Esophagus muscularis mucosa (tissue), 4 donors: Measurements from ENCODE around the gene PRAMEF33. TPM values are rescaled to one million over a fixed set of nuclear protein-coding genes. Genes with fewer than 3 reads are reported as not detected.
"Not testable (repeated sequence)": the region's sequence is repeated elsewhere in the genome, so short reads cannot be mapped to it uniquely, and the experiment has no call there.

Experiments
- DNase-seq: peaks from one replicate; pipeline ENCODE4 v3.0.0-alpha.2; 2017; ENCODE audit errors: extremely low spot score
- H3K27ac ChIP-seq, 4 donors: fragments of 200-600 bp; sonication (generic); replicated peaks in 1 of 4; 1 replicate in 3 of 4; 2 replicates in 1 of 4; pipeline ENCODE4 v1.5.1; 2016 to 2019; ENCODE audit warnings: mild to moderate bottlenecking in 1 of 4
- H3K27me3 ChIP-seq, 4 donors: fragments of 200-600 bp; sonication (generic); one replicate each; pipeline versions ENCODE4 v1.5.1 to v1.6.0; 2016 to 2019
- H3K36me3 ChIP-seq, 4 donors: fragments of 200-600 bp; sonication (generic); one replicate each; pipeline ENCODE4 v1.5.1; 2016 to 2019
- H3K4me1 ChIP-seq, 4 donors: fragments of 200-600 bp; sonication (generic); one replicate each; pipeline ENCODE4 v1.5.1; 2016 to 2019
- H3K4me3 ChIP-seq, 4 donors: fragments of 200-600 bp; sonication (generic); 1 replicate in 2 of 4; 2 replicates in 2 of 4; pipeline ENCODE4 v1.5.1; 2016 to 2019; ENCODE audit warnings: mild to moderate bottlenecking in 4 of 4, moderate library complexity in 1 of 4
- H3K9me3 ChIP-seq, 4 donors: fragments of 200-600 bp; sonication (generic); 1 replicate in 3 of 4; 2 replicates in 1 of 4; pipeline ENCODE4 v1.5.1; 2016 to 2019
- WGBS: methylation state at CpG from one replicate; pipeline ENCODE4 v1.1.5; 2018; 5-methylcytosine and 5-hydroxymethylcytosine counted together
- intact Hi-C: fragments of 100-400 bp; cut with DNase I; formaldehyde crosslinking; loops from one replicate; pipeline ENCODE4 v1.15.1; 2023
- small RNA-seq, 3 donors: library from RNA; depleted of rRNA; stranded (forward); fragments of <200 nt; gene quantifications; one replicate each; pipeline ENCODE3, GENCODE V24; 2016
- total RNA-seq, 4 donors: library from RNA; depleted of rRNA; stranded (reverse); fragments of >200 nt; gene quantifications; one replicate each; pipeline versions ENCODE4 v1.1.0 to v1.2.1, GENCODE V29; 2016
- TF ChIP-seq, protein P1 (sequence below), 3 experiments: fragments of 200-600 bp in 2 of 3; fragments of 450-650 bp in 1 of 3; sonication (generic) in 2 of 3; IDR thresholded peaks; one replicate each; pipeline ENCODE4 v1.5.1; 2017 to 2019; ENCODE audit warnings: antibody characterized with exemption in 3 of 3, mild to moderate bottlenecking in 2 of 3, moderate library complexity in 1 of 3

The PRAMEF33 gene
- total RNA-seq, 4 donors from 2014 or later = not detected

DNA sequence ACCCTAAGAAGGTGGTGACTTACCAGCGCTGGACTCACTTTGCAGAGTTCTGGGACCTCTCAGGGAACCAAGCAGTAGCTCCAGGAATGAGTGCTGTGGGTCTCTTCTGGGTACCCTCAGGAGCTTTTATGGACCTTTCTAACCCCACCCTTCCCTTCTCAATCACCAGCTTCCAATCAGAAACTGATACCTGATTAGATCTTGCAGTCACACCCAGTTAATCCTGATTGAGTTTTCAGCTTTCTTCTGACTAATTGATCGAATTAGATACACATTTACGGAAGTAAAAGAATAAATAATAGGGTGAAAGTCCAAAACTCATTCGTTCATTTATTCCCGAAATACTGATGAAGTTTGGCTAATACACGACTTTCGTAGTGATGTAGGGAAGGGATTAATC, 43.7 kb downstream of the PRAMEF33 start, which contains the start of gene PRAMEF14:
Gene PRAMEF14 (minus strand): TSS at position 101 of the 400 bp plus-strand sequence. CDS start 1,820 bp downstream, outside the sequence.
- 78% methylated on average over 6 of the region's 7 CpGs for WGBS
- H3K9me3 ChIP-seq, H3K27me3 ChIP-seq, intact Hi-C loops, H3K4me3 ChIP-seq, DNase-seq, H3K27ac ChIP-seq, H3K36me3 ChIP-seq, H3K4me1 ChIP-seq: not testable (repeated sequence)

DNA sequence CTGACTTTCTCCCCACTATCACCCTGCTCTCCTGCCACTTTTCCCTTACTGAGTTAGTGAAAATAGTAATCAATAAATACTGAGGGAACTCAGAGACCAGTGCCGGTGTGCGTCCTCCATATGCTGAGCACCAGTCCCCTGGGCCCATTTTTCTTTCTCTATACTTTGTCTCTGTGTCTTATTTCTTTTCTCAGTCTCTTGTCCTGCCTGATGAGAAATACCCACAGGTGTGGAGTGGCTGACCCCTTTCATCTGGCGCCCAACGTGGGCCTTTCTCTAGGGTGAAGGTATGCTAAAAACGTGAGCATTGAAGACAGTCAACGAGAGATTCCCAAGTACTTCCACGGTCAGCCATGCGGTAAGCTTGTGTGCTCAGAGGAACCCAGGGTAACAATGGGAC, 50.1 kb downstream of the PRAMEF33 start:
- intact Hi-C loops = not testable (repeated sequence)

DNA sequence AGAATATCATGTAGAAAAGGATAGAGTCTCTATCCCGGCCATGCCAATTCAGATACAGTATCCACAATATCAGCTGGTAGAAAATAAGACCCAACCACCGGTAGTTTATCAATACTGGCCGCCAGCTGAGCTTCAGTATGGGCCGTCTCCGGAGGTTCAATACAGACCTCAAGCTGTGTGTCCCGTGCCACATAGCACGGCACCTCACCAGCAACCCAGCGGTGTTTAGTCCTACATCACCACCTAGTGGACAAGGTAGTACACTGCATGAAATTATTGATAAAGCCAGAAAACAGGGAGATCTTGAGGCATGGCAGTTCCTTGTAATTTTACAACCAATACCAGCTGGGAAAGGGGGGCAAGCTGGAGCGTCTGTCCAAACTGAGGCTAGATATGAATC, 51.1 kb downstream of the PRAMEF33 start:
- no CpG with 5 or more reads among the region's 9 CpGs for WGBS
- H3K4me3 ChIP-seq, H3K36me3 ChIP-seq, intact Hi-C loops, H3K4me1 ChIP-seq, H3K9me3 ChIP-seq, DNase-seq, H3K27me3 ChIP-seq, H3K27ac ChIP-seq: not testable (repeated sequence)

More for the DNA sequence above, 50.1 kb downstream of the PRAMEF33 start:
- not testable (repeated sequence) for H3K9me3 ChIP-seq, H3K27me3 ChIP-seq, H3K4me3 ChIP-seq, H3K36me3 ChIP-seq, H3K27ac ChIP-seq, DNase-seq, H3K4me1 ChIP-seq
- 86% methylated on average over 6 of the region's 8 CpGs for WGBS

DNA sequence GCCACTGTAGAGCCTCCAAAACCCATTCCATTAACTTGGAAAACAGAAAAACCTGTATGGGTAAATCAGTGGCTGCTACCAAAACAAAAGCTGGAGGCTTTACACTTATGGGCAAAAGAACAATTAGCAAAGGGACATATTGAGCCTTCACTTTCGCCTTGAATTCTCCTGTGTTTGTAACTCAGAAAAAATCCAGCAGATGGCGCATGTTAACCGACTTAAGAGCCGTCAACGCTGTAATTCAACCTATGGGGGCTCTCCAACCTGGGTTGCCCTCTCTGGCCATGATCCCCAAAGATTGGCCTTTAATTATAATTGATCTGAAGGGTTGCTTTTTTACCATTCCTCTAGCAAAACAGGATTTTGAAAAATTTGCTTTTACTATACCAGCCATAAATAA, 53.4 kb downstream of the PRAMEF33 start:
- DNase-seq, H3K27ac ChIP-seq, H3K27me3 ChIP-seq, H3K9me3 ChIP-seq, H3K4me3 ChIP-seq, H3K36me3 ChIP-seq, intact Hi-C loops, H3K4me1 ChIP-seq: not testable (repeated sequence)
- 7% methylated on average over 5 of the region's 5 CpGs for WGBS
- TF ChIP-seq, protein P1, sequence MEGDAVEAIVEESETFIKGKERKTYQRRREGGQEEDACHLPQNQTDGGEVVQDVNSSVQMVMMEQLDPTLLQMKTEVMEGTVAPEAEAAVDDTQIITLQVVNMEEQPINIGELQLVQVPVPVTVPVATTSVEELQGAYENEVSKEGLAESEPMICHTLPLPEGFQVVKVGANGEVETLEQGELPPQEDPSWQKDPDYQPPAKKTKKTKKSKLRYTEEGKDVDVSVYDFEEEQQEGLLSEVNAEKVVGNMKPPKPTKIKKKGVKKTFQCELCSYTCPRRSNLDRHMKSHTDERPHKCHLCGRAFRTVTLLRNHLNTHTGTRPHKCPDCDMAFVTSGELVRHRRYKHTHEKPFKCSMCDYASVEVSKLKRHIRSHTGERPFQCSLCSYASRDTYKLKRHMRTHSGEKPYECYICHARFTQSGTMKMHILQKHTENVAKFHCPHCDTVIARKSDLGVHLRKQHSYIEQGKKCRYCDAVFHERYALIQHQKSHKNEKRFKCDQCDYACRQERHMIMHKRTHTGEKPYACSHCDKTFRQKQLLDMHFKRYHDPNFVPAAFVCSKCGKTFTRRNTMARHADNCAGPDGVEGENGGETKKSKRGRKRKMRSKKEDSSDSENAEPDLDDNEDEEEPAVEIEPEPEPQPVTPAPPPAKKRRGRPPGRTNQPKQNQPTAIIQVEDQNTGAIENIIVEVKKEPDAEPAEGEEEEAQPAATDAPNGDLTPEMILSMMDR (IDR thresholded peaks at IDR 0.05) = peak; percentile 49 to 64 (median 51)

Small RNA genes lying within 50 kb of the gene (small RNA-seq; reads per million reads assigned to genes)
- gene RNU6-771P = 0 reads per million in 3 donors

Other genes with a start within 250 kb of the PRAMEF33 start
- gene PRAMEF27, start 247.0 kb upstream of the PRAMEF33 start, total RNA-seq = not detected
- gene HNRNPCL3, start 242.8 kb upstream of the PRAMEF33 start, total RNA-seq = not detected
- gene PRAMEF25, start 232.8 kb upstream of the PRAMEF33 start, total RNA-seq = not detected
- not detected for gene HNRNPCL2, start 186.7 kb upstream of the PRAMEF33 start, total RNA-seq
- gene PRAMEF26, start 147.5 kb upstream of the PRAMEF33 start, total RNA-seq = not detected
- gene HNRNPCL4, start 137.9 kb upstream of the PRAMEF33 start, total RNA-seq = not detected
- gene PRAMEF9, start 131.7 kb upstream of the PRAMEF33 start, total RNA-seq = not detected
- gene PRAMEF13, start 102.1 kb upstream of the PRAMEF33 start, total RNA-seq = not detected
- not detected for gene PRAMEF18, start 77.4 kb upstream of the PRAMEF33 start, total RNA-seq
- gene PRAMEF5, start 49.3 kb upstream of the PRAMEF33 start, total RNA-seq = not detected
- not detected for gene PRAMEF8, start 18.4 kb upstream of the PRAMEF33 start, total RNA-seq
- not detected for gene PRAMEF15, start 12.0 kb downstream of the PRAMEF33 start, total RNA-seq
- not detected for gene PRAMEF14, start 43.6 kb downstream of the PRAMEF33 start, total RNA-seq
- gene PRAMEF19, start 68.4 kb downstream of the PRAMEF33 start, total RNA-seq = not detected
- gene PRAMEF17, start 86.1 kb downstream of the PRAMEF33 start, total RNA-seq = not detected
- gene PRAMEF20, start 106.9 kb downstream of the PRAMEF33 start, total RNA-seq = not detected
- gene LRRC38, start 210.5 kb downstream of the PRAMEF33 start, total RNA-seq = under 1 TPM in 1 of 4 donors, not detected in 3; 0.17 TPM